ENCODE results near the gene CREB3L4. TPM values are rescaled to one million over a fixed set of nuclear protein-coding genes. Genes with fewer than 3 reads are reported as not detected.

The CREB3L4 gene
- total and polyA plus RNA-seq, 7 donors: 3.7 to 12.6 (median 5.3) TPM

DNA sequence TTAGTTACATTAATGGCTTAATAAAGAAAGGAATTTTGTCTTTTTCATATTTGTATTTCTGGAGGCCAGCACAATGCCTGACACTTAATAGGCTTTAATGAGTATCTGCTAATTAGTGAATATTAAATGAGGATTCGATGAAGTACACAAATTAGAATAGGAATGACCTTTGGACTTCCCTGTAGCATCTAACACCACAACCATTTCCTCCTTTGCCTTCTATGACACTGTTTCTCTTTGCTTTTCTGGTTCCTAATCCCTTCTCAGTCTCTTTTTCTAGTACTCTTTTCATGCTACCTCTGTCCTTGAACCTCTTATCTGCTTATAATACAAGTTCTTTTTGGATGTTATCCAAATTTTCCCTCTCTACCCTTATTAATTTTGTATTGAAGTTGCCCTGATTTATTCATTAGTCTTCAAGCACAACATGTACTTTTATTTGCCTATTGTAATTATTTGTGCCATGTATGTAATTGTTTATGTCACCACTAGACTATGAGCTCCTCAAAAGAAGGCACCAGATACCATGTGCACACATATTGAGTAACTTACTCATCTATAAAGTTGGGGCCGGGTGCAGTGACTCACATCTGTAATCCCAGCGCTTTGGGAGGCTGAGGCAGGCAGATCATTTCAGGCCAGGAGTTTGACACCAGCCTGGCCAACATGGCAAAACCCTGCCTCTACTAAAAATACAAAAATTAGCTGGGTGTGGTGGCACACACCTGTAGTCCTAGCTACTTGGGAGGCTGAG lies 46.6 kb downstream of the CREB3L4 start:
- Histone ChIP-seq H3K9me3 (no peaks in the 10 kb centered on the region), H3K4me1 (no peaks in the 10 kb centered on the region), H3K27me3 (ENCODE audit: insufficient read depth in 3 of 3, low read length in 2 of 3) (no peaks in the 10 kb centered on the region), H3K27ac (no peak overlapping the region), H3K36me3 (ENCODE audit: insufficient read depth in 1 of 2, low read depth in 1 of 2) (no peaks in the 10 kb centered on the region), H3K4me3 (no peak overlapping the region)
- ATAC-seq (no peak), DNase-seq (no peak)
- 75 to 85% (median 83%) methylated on average over 3 of the region's 3 CpGs for WGBS, 3 donors
- TF ChIP-seq, protein P1, sequence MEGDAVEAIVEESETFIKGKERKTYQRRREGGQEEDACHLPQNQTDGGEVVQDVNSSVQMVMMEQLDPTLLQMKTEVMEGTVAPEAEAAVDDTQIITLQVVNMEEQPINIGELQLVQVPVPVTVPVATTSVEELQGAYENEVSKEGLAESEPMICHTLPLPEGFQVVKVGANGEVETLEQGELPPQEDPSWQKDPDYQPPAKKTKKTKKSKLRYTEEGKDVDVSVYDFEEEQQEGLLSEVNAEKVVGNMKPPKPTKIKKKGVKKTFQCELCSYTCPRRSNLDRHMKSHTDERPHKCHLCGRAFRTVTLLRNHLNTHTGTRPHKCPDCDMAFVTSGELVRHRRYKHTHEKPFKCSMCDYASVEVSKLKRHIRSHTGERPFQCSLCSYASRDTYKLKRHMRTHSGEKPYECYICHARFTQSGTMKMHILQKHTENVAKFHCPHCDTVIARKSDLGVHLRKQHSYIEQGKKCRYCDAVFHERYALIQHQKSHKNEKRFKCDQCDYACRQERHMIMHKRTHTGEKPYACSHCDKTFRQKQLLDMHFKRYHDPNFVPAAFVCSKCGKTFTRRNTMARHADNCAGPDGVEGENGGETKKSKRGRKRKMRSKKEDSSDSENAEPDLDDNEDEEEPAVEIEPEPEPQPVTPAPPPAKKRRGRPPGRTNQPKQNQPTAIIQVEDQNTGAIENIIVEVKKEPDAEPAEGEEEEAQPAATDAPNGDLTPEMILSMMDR (IDR thresholded peaks at IDR 0.05): no peak
- intact Hi-C loops (cut with DNase I): loop anchor here in 1 of 2 donors (10.0 kb wide), 1 partner anchor 100 kb away; no protein-coding TSS in a partner anchor

DNA sequence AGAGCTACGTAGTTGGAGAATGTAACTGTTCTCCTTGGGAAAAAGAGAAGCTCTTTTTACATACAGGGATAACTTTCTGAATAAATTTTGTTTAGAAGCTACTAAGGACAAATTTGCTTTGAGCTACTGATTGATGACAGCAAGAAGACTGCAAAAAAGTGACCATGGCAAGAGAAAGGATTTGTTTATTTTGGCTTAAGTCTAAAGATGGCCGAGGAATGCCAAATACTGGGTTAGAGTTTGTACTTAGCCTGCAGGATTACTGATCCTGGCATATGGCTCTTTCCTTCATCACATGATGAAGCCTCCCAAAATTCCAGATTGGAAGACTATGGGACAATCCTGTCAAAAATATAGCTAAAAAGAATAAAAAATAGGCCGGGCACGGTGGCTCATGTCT lies 51.6 kb downstream of the CREB3L4 start:
- ATAC-seq: no peak
- no peaks in the 10 kb centered on the region for H3K9me3 ChIP-seq
- intact Hi-C loops (cut with DNase I): loop anchor here in 1 of 2 donors (10.0 kb wide), 1 partner anchor 96 kb away; no protein-coding TSS in a partner anchor
- H3K4me3 ChIP-seq: no peak overlapping the region
- no peak for DNase-seq
- H3K4me1 ChIP-seq: no peaks in the 10 kb centered on the region
- H3K27me3 ChIP-seq (ENCODE audit: insufficient read depth in 3 of 3, low read length in 2 of 3): no peaks in the 10 kb centered on the region
- TF ChIP-seq, protein P1 (IDR thresholded peaks at IDR 0.05): no peak
- H3K36me3 ChIP-seq (ENCODE audit: insufficient read depth in 1 of 2, low read depth in 1 of 2): no peaks in the 10 kb centered on the region
- H3K27ac ChIP-seq: no peak overlapping the region
- WGBS, 3 donors: 74 to 78% (median 77%) methylated on average over 4 of the region's 4 CpGs

DNA sequence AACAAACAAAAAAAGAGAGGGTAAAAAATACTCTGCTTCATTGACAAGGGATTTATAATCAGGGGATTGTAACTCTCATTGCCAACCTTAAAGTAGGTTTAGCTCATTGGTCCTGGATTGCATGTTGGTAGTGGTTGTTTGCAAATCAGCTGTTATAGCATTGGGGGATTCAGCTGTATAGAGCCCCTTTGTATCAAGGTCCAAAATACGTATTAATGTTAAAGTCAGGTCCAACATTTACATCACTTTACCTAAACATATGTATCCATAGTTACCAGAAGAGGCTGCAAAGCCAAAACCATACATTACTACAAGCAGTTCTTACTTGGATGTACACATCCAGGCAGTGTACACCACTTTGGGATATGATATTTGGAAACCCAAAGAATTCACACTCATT lies 52.2 kb downstream of the CREB3L4 start:
- intact Hi-C loops (cut with DNase I): loop anchor here in 1 of 2 donors (10.0 kb wide), 1 partner anchor 95 kb away; no protein-coding TSS in a partner anchor
- 71 to 84% (median 80%) methylated on average over 1 of the region's 1 CpG for WGBS, 3 donors
- DNase-seq (no peak), ATAC-seq (no peak)
- Histone ChIP-seq H3K27me3 (ENCODE audit: insufficient read depth in 3 of 3, low read length in 2 of 3) (no peaks in the 10 kb centered on the region), H3K4me1 (no peaks in the 10 kb centered on the region), H3K36me3 (ENCODE audit: insufficient read depth in 1 of 2, low read depth in 1 of 2) (no peaks in the 10 kb centered on the region), H3K27ac (no peak overlapping the region), H3K9me3 (no peaks in the 10 kb centered on the region), H3K4me3 (no peak overlapping the region)
- TF ChIP-seq, protein P1 (IDR thresholded peaks at IDR 0.05): no peak

Other genes with a start within 250 kb of the CREB3L4 start
- gene INTS3, start 239.9 kb upstream of the CREB3L4 start, total RNA-seq: 10 to 100 TPM; 17.8 to 29.0 (median 22.8) TPM
- 10 to 100 TPM; 11.3 to 24.3 (median 15.8) TPM for gene INTS3, start 239.9 kb upstream of the CREB3L4 start, polyA plus RNA-seq
- gene SLC27A3, start 192.5 kb upstream of the CREB3L4 start, total RNA-seq: 1 to 10 TPM; 3.5 to 7.5 (median 5.8) TPM
- 10 to 100 TPM in 1 of 3 donors, 1 to 10 TPM in 2; 4.6 to 15.6 (median 5.2) TPM for gene SLC27A3, start 192.5 kb upstream of the CREB3L4 start, polyA plus RNA-seq
- gene GATAD2B, start 44.9 kb upstream of the CREB3L4 start, total RNA-seq: 10 to 100 TPM; 34.8 to 53.1 (median 43.1) TPM
- gene GATAD2B, start 44.9 kb upstream of the CREB3L4 start, polyA plus RNA-seq: 1 to 10 TPM; 3.4 to 9.4 (median 5.7) TPM
- 10 to 100 TPM; 47.1 to 75.4 (median 50.3) TPM for gene DENND4B, start 21.2 kb upstream of the CREB3L4 start, total RNA-seq
- gene DENND4B, start 21.2 kb upstream of the CREB3L4 start, polyA plus RNA-seq: 10 to 100 TPM; 23.1 to 40.4 (median 23.5) TPM
- 10 to 100 TPM; 17.0 to 39.0 (median 27.6) TPM for gene CRTC2, start 9.3 kb upstream of the CREB3L4 start, total RNA-seq
- 10 to 100 TPM; 31.3 to 54.6 (median 31.3) TPM for gene CRTC2, start 9.3 kb upstream of the CREB3L4 start, polyA plus RNA-seq
- gene SLC39A1, start 4.4 kb upstream of the CREB3L4 start, total RNA-seq: 10 to 100 TPM; 21.9 to 58.2 (median 38.0) TPM
- 10 to 100 TPM; 46.7 to 85.3 (median 65.9) TPM for gene SLC39A1, start 4.4 kb upstream of the CREB3L4 start, polyA plus RNA-seq
- gene JTB, start 9.8 kb downstream of the CREB3L4 start, total RNA-seq: 100 to 1,000 TPM in 2 of 4 donors, 10 to 100 TPM in 2; 87.6 to 118 (median 95.0) TPM
- 100 to 1,000 TPM; 147 to 266 (median 172) TPM for gene JTB, start 9.8 kb downstream of the CREB3L4 start, polyA plus RNA-seq
- gene RAB13, start 18.4 kb downstream of the CREB3L4 start, total RNA-seq: 10 to 100 TPM; 31.0 to 67.0 (median 44.1) TPM
- gene RAB13, start 18.4 kb downstream of the CREB3L4 start, polyA plus RNA-seq: 10 to 100 TPM; 30.3 to 40.8 (median 38.5) TPM
- gene RPS27, start 22.9 kb downstream of the CREB3L4 start, total RNA-seq: 1,000 to 10,000 TPM in 2 of 4 donors, 100 to 1,000 TPM in 2; 653 to 1,325 (median 1,012) TPM
- gene RPS27, start 22.9 kb downstream of the CREB3L4 start, polyA plus RNA-seq: 1,000 to 10,000 TPM; 7,773 to 8,046 (median 8,035) TPM
- gene NUP210L, start 187.2 kb downstream of the CREB3L4 start, total RNA-seq: 1 to 10 TPM in 1 of 4 donors, under 1 TPM in 3; 0.05 to 3.0 (median 0.26) TPM
- under 1 TPM in 1 of 3 donors, not detected in 2; 0.01 TPM for gene NUP210L, start 187.2 kb downstream of the CREB3L4 start, polyA plus RNA-seq
- 1,000 to 10,000 TPM; 2,192 to 3,898 (median 3,031) TPM for gene TPM3, start 224.2 kb downstream of the CREB3L4 start, total RNA-seq
- 1,000 to 10,000 TPM; 1,778 to 2,728 (median 2,516) TPM for gene TPM3, start 224.2 kb downstream of the CREB3L4 start, polyA plus RNA-seq
- not detected for gene CFAP141, start 238.4 kb downstream of the CREB3L4 start, total RNA-seq
- not detected for gene CFAP141, start 238.4 kb downstream of the CREB3L4 start, polyA plus RNA-seq

Measured in psoas muscle (tissue), 8 donors.